Neural progenitor cell (in vitro differentiated cells): Measurements from ENCODE around the gene FLT4.

ENCODE experiments used
- EZH2 ChIP-seq: fragments of 200-600 bp; sonication (generic); IDR thresholded peaks from 2 replicates; pipeline ENCODE4 v1.6.1; 2017; ENCODE audit warnings: antibody characterized with exemption, mild to moderate bottlenecking, moderate library complexity
- EZH2phosphoT487 ChIP-seq: fragments of 200-600 bp; sonication (generic); IDR thresholded peaks from 2 replicates; pipeline ENCODE4 v1.6.1; 2017; ENCODE audit warnings: antibody characterized with exemption
- TF ChIP-seq, protein P1 (sequence below): fragments of 200-600 bp; sonication (generic); IDR thresholded peaks from 2 replicates; pipeline ENCODE4 v1.5.1; 2017; ENCODE audit warnings: antibody characterized with exemption, mild to moderate bottlenecking

DNA sequence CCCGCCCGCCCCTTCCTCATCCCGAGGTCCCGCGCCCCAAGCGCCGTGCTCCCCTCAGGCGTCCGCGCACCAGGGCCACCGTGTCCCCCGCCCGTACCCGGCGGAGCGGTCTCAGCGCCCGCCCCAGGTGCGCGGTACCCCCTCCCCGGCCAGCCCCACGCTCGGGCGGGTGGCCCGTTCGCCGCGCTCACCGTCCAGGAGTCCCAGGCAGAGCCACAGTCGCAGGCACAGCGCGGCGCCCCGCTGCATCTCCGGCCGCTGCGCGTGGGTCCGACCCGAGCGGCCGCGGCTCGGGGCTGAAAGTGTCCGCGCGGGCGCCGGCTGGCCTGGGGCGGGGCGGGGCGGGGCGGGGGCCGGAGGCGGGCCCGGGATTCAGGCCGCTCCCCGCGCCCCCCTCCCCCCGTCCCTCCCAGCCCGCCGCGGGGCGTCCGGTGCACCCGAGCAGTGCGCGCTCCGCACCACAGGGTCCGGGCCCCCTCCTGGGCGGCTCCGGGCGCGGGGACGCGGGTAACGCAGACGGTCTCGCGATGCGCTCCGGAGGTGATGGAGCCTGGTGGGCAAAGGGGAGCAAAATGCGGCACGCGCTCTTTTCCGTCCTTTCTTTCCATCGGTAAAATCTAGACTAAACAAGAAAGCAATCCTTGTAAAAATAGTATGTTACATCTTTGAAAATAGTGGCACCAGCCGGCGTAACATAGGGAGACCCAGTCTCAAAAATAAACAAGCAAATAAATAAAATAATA lies at the start of gene FLT4:
- TF ChIP-seq, protein P1, sequence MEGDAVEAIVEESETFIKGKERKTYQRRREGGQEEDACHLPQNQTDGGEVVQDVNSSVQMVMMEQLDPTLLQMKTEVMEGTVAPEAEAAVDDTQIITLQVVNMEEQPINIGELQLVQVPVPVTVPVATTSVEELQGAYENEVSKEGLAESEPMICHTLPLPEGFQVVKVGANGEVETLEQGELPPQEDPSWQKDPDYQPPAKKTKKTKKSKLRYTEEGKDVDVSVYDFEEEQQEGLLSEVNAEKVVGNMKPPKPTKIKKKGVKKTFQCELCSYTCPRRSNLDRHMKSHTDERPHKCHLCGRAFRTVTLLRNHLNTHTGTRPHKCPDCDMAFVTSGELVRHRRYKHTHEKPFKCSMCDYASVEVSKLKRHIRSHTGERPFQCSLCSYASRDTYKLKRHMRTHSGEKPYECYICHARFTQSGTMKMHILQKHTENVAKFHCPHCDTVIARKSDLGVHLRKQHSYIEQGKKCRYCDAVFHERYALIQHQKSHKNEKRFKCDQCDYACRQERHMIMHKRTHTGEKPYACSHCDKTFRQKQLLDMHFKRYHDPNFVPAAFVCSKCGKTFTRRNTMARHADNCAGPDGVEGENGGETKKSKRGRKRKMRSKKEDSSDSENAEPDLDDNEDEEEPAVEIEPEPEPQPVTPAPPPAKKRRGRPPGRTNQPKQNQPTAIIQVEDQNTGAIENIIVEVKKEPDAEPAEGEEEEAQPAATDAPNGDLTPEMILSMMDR: no peak
- TF ChIP-seq EZH2 (peak; percentile 92), EZH2phosphoT487 (peak; percentile 88)
